IPS DF 4.7 (cell line): ENCODE results near the gene NUDT8.
"Not testable (repeated sequence)": the region's sequence is repeated elsewhere in the genome, so short reads cannot be mapped to it uniquely, and the experiment has no call there.

Experiments used
- DNase-seq: peaks from one replicate; pipeline ENCODE4 v3.0.0-alpha.2; 2013; ENCODE audit warnings: low spot score; ENCODE audit errors: extremely low read depth

NUDT8 gene

DNA sequence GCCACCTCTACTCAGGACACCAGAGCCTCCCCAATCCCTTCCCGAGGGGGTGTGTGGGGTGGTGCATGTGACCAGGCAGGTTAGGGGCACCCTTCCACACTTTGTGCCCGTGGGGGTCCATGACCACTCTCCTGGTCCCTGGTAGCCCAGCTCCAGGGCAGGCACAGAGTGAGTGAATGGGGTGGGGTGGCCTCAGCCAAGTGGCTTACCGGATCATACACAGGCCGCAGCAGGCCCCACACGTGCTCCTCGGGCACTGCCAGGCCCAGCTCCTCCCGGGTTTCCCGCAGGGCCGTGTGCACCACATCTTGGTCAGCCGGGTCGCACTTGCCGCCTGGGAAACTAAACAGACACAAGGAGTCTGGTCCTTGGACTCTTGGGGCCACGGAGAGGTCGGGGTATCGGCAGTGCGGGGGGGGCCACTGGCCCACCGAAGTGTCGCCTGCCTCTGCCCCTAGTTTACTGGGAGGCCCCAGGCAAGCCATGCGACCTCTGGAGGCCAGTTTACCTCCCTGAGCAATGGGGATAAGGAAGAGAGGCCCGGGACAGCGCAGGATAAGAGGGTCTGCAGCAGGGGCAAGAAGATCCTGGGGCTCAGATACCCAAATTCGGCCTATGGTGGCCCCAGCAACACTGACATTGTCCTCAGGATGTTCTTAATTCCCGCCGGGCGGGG lies 889 bp downstream of the NUDT8 start:
- no peak for DNase-seq

DNA sequence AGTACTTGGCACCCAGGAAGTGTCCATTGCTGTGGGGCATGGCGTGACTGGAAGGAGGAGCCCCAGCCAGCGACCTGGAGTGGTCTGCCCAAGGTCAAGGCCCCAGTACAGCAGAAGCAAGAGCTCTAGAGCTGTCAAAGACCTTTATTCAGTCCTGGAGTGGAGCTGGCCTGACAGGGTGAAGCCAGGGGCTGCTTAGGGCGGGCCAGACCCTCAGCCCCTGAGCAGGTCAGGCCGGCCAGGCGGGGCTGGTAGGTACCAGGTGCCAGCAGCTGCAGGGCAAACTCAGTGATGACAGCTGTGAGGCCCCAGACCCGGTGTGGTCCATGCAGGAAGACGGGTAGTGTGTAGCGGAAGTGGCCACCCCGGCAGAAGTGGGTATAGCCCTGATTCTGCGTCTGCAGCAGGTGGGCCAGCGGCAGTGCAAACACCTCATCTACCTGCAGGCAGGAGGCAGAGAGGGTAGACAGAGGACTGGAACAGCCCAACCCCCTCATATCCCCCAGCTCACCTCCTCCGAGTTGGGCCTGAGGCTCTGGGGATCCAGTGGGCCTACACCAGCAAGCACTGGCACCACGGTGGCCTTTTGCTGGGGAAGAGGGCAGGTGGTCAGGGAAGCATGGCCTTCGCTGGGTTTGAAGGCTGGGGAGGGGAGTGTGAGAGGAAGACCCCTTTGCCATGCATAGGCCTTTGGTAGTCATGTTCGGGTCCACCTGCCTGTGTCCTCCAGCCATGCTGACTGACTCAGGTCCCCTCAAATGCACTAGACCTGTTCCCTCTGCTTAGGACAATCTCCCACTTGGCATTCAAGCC lies 1.7 kb downstream of the NUDT8 start:
- DNase-seq = no peak

DNA sequence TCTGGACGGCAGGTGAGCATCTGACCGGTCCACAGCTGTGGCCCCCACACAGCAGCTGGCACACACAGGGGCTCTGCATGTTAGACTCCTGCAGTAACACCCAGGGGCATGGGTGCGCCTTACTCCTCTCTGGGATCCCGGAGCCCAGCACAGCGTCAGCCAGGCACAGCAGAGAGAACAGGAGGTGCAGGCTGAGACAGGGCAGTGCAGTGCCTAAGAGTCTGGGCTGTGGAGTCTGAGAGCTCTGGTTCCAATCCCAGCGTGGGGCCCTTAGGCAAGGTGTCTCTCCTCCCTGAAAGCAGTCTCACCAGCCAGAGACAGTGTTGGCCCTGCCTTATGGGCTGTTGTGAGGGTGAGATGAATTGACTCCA lies 2.3 kb downstream of the NUDT8 start:
- DNase-seq = no peak

DNA sequence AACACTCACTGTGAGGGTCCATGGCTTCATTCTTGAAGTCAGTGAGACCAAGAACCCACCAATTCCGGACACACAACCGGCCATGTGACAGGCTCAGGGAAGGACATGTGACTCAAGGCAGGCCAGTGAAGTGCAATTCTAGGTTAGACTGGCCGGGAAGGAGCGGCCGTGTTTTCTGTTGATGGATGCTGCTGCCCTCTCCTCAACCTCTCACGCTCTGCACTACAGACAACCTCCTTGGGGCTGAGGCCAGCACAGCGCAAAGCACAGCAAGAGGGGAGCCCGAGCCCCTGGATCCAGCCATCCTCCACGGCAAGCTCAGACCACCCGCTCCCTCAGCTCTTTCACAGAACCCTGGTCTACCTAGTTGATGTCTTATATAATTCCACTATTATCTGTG lies 2.8 kb downstream of the NUDT8 start:
- no peak for DNase-seq

GRCh38 chr11:67626131-67626833 lies 3.5 kb downstream of the NUDT8 start:
- not testable (repeated sequence) for DNase-seq

GRCh38 chr11:67623795-67624194 lies 5.9 kb downstream of the NUDT8 start:
- DNase-seq = not testable (repeated sequence)

DNA sequence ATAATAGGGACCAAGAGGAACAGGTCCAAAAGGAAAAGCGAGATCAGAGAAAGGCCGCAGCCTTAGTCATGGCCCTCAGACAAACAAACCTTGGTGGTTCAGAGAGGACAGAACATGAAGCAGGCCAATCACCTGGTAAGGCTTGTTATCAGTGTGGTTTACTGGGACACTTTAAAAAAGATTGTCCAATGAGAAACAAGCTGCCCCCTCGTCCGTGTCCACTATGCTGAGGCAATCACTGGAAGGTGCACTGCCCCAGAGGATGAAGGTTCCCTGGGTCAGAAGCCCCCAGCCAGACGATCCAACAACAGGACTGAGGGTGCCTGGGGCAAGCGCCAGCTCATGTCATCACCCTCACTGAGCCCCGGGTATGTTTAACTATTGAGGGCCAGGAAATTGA lies 6.8 kb downstream of the NUDT8 start:
- not testable (repeated sequence) for DNase-seq

DNA sequence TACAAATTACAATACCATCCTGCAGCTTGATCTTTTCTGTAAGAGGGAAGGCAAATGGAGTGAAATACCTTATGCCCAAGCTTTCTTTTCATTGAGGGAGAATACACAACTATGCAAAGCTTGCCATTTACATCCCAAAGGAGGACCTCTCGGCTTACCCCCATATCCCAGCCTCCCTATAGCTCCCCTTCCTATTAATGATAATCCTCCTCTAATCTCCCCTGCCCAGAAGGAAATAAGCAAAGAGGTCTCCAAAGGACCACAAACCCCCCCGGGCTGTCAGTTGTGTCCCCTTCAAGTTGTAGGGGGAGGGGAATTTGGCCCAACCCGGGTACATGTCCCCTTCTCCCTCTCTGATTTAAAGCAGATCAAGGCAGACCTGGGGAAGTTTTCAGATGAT lies 7.8 kb downstream of the NUDT8 start:
- DNase-seq = not testable (repeated sequence)

GRCh38 chr11:67620621-67621020 lies 9.1 kb downstream of the NUDT8 start:
- not testable (repeated sequence) for DNase-seq

DNA sequence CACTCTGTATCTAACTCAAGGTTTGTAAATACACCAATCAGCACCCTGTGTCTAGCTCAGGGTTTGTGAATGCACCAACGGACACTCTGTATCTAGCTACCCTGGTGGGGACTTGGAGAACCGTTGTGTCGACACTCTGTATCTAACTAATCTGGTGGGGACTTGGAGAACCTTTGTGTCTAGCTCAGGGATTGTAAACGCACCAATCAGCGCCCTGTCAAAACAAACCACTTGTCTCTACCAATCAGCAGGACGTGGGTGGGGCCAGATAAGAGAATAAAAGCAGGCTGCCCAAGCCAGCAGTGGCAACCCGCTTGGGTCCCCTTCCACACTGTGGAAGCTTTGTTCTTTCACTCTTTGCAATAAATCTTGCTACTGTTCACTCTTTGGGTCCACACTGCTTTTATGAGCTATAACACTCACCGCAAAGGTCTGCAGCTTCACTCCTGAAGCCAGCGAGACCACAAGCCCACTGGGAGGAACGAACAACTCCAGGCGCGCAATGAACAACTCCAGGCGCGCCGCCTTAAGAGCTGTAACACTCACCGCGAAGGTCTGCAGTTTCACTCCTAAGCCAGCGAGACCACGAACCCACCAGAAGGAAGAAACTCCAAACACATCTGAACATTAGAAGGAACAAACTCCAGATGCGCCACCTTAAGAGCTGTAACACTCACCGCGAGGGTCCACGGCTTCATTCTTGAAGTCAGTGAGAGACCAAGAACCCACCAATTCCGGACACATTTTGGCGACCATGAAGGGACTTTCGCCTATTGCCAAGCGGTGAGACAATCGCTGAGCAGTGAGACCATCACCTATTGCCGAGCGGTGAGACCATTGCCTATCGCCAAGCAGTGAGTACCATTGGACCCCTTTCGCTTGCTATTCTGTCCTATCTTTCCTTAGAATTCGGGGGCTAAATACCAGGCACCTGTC lies 9.8 kb downstream of the NUDT8 start:
- not testable (repeated sequence) for DNase-seq

DNA sequence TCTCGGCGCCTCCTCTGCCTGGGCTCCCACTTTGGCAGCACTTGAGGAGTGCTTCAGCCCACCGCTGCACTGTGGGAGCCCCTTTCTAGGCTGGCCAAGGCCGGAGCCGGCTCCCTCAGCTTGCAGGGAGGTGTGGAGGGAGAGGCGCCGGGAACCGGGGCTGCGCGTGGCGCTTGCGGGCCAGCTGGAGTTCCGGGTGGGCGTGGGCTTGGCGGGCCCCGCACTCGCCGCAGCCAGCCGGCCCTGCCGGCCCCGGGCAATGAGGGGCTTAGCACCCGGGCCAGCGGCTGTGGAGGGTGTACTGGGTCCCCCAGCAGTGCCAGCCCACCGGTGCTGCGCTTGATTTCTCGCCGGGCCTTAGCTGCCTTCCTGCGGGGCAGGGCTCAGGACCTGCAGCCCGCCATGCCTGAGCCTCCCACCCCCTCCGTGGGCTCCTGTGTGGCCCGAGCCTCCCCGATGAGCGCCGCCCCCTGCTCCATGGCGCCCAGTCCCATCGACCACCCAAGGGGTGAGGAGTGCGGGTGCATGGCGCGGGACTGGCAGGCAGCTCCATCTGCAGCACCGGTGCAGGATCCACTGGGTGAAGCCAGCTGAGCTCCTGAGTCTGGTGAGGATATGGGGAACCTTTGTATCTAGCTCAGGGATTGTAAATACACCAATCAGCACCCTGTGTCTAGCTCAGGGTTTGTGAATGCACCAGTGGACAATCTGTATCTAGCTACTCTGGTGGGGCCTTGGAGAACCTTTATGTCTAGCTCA lies 10.7 kb downstream of the NUDT8 start:
- not testable (repeated sequence) for DNase-seq

DNA sequence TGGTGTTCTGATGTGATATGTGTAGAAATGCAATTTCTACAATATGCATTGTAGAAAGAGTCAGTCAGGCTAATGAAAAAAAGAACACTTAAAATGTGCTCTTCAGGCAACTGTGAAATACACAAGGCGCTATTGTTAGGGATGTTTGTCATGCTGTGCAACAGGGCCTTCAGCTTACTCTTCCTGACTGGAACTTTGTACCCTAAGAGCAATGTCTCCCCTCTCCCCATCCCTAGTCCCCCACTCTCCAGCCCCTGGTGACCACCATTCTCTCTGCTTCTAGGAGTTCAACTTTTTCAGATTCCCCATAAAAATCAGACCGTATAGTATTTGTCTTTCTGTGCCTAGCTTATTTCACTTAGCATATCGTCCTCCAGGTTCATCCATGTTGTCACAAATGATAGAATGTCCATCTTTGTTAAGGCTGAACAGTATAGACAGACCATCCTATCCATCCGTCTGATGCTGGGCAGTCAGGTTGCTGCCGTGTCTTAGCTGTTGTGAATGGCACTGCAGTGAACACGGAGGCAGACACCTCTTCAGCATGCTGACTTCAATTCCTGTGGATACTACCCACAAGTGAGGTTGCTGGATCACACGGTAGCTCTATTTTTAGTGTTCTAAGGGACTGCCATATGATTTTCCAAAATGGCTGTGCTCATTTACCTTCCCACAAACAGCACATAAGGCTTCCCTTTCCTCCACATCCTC lies 12.3 kb downstream of the NUDT8 start:
- DNase-seq = no peak

DNA sequence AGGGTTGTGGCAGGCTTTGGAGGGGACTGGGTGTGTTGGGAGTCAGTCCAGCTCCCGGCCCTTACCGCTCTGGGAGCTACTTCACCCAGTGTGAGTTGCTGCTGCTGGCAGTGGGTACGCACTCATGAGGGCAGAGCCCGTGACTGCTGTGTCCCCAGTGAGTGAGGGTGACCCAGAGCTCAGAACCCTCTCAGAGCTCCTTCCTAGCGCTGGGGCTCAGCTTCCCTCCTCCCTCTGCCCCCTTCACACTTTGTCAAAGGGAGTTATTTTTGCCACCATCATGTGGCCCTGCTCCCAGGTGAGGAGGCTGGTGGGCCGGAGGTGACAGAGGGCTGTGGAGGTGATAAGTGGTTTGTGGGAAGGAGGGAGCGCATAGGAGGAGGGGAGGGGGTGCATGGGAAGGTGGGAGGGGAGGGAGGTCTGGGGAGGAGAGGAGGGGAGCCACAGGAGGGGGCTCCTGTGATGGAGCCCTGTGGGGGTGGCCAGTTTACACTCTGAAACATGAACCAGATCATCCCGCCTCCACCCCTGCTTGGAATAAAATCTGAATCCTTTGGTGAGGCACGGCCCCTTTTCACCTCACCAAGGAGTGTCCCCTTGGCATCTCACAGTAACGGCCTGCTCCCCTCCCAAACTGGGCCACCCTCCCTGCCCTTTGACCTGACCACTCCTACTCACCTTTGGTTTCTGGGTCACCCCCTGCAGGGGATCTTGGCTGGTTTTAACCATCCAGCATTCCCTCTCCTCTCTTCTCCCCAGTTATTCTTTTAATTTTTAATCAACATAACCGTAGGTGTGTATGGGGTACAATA lies 13.1 kb downstream of the NUDT8 start:
- no peak for DNase-seq

GRCh38 chr11:67615728-67616430 lies 13.9 kb downstream of the NUDT8 start:
- DNase-seq = no peak

DNA sequence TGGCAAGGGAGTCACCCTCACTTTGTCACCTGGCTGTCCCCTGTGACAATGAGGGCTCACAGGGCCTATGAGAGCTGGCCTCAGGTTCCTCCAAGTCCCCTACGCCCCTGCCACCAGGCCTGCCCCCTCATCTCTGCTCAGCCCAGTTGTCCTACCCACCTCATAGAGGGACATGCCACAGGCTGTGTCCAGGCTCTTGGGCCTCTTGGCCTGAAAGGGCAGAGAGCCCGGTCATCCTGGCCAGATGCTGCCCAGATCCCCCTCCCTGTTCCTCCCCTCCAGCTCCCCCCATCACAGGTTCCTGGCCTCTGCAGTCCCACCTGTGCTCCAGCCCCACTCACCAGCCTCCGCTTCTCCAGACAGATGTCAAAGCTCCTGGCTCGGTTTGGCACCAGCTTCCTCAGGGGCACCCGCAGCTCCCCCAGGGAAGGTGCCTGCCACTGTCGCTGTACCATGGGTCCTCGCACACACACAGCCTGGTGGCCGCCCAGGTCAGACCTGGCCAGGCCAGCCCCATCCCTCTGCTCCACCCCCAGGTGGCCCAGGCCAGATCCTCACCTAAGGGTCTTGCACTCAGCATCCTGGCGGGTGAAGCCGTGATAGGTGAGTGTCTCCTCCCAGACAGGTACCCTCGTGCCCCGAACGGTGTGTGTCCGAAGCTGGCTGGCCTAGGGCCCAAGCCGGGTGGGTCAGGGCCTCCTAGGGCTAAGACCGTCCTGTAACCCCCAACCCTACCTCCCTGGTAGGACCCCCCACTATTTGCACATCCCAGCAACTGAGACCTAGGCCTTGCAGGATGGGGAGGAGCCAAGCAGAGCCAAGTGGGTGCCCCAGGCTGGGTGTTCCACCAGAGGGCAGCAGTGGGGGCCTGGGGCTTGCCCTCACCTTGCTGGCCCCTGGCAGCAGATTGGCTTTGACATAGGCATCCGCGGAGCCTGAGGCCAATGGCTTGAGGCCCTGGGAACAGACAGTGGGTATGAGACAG lies 14.7 kb downstream of the NUDT8 start:
- DNase-seq = no peak

- no peak for DNase-seq
These were observed 15.6 kb downstream of the NUDT8 start for GRCh38 chr11:67613960-67614715.
